Dedifferentiated amniotic fluid mesenchymal stem cell (primary cell): ENCODE measurements around the gene HPS5.

Experiments
- DNase-seq: peaks from one replicate; pipeline ENCODE4 v3.0.0-alpha.2; 2016; ENCODE audit errors: extremely low spot score

The HPS5 gene

DNA sequence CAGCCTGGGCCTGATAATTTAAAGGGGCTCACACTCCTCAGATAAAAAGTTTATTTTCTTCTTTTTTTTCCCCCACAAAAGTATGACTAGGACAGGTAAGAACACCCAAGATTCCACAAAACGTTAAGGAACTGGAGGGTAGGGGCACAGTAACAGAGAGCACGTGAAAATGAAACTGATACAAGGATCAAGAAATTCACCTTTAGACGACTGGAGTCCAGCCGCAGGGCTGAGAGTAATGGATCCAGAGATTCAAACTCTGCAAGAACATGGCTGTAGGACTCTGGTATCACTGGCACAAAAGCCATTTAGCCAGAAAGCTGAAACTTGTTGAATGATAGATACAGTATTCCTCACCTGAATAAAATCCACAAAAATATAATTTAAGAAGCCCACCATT, 4.4 kb downstream of the HPS5 start:
- no peak for DNase-seq

DNA sequence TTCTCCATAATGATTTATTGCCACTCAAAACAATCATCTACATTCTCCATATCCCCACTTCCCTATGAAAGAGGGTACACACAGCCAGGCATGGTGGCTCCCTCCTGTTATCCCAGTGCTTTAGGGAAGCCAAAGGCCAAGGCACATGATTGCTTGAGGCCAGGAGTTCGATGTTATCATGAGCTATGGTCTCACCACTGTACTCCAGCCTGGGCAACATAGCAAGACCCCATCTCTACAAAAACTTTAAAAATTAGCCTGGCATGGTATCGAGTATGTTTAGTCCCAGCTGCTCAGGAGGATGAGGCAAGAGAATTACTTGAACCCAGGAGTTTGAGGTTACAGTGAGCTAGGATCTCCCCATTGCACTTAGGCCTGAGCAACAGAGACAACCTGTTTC, 6.0 kb downstream of the HPS5 start:
- no peak for DNase-seq

DNA sequence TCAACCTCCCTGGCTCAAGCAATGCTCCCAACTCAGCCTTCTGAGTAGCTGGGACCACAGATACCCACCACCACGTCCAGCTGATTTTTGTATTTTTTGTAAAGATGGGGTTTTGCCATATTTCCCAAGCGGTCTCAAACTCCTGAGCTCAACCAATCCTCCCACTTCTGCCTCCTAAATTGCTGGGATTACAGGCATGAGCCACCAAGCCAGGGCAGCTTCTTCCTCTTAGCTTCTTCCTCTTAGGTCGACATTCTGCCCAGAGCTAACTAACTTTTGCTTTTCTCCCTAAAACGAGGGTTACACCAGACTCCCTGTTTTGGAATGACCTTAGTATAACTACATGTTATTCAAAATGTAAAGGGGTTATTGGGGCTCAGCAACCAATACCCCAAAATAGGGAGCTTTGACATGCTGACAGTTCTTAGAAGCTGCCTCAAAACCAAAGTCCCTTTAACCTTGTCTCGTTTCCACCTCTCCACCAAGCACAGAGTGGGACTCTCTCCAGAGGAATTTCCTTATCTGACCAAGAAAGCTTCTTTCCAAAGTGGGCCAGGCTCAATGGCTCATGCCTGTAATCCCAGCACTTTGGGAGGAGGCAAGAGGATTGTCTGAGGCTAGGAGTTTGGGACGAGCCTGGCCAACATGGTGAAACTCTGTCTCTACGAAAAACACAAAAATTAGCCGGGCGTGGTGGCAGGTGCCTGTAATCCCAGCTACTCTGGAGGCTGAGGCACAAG, 7.0 kb downstream of the HPS5 start:
- no peak for DNase-seq

DNA sequence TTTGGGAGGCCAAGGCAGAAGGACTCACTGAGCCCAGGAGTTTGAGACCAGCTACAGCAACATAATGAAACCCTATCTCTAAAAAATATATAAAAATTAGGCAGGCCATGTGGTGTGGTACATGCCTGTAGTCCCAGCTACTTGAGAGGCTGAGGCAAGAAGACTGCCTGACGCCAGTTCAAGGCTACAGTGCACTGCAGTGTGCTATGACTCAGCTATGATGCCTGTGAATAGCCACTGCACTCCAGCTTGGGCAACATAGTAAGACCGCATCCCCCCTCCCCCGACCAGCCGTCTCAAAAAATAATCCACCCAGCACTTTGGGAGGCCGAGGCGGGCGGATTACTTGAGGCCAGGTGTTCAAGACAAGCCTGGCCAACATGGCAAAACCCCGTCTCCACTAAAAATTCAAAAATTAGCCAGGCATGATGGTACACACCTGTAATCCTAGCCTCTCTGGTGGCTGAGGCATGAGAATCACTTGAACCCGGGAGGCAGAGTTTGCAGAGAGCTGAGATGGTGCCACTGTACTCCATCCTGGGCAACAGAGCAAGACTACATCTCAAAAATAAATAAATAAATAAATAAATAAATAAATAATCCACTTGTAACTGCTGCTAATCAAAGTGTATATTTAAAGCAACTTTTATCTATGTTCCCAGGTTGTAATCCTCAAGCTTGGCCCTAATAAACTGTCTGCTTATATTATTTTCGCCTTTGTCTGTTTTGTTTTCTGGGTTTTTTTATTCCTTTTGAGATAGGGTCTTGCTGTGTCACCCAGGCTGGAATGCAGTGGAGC, 7.8 kb downstream of the HPS5 start:
- no peak for DNase-seq

DNA sequence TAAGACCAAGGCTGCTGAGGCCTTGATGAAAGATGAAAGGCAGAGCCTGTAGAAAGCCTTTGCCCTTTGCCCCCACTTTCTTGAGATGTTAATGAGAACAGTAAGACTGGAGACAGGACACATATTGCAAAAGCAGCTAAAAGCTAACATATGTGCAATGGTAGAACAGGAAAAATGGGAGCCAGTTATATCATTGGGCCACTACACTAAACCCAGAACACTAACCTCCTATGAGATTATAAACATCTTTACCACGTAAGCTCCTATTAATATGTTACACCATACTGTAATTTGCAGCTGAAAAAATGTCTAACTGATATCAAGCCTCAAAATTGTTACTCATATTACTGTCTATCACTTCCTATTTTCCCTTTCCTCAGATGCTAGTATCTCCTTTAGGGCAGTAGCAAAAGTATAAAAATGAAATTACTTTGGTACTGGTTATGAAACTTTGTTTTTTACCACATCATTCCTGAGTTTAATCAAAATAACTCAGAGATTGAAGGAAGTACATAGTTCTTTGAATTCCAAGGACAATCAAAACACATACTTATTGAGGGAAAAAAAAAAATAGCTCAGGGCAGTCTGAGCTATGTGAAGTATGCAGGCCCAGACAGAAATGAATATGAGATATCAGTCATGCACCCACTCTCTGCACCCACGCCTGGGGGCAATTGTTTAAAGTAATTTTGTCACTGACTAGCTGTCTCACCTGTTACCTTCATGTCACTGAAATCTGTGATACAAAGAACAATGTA, 9.1 kb downstream of the HPS5 start:
- DNase-seq: peak; percentile 81

DNA sequence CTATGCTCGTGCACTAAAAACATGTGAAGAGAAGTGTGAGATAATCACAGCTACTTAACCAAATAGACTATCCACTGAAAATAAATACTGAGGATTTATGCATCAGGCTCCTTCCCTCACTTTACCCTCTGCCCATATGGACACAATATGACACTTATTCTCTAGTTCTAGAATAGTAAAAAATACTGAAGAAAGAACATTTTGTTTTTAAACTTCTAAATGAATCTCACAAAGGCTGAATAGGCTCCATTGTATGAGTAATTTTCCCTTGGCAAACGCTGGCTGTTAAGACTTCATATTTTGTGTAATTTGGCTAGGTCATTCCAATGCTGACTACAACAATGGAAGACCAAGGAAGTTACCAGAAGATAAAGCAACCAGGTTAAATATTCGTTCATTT, 9.9 kb downstream of the HPS5 start:
- DNase-seq: no peak

DNA sequence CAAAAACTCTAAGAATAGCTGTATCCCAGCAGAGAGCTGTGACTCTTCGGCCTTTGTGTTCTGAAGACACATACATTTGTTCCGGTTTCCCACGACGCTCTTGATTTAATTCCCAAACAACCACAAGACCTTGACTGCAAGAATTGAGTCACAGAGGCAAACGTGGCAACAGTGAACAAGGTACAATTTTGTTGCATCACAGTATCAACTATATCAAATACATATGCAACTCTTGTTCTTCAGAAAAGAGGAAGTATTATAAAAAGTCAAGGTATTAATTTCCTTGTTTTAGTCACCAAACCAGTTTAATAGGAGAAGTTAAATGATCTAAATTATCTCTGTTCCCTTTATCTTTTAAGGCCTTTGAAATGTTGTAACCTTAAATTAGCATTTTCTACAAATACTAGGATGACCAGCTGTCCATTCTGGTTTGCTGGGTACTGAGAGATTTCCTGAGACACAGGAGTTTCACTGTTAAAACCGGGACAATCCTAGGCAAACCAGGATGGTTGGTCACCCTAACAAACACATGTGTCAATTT, 11.1 kb downstream of the HPS5 start:
- no peak for DNase-seq

DNA sequence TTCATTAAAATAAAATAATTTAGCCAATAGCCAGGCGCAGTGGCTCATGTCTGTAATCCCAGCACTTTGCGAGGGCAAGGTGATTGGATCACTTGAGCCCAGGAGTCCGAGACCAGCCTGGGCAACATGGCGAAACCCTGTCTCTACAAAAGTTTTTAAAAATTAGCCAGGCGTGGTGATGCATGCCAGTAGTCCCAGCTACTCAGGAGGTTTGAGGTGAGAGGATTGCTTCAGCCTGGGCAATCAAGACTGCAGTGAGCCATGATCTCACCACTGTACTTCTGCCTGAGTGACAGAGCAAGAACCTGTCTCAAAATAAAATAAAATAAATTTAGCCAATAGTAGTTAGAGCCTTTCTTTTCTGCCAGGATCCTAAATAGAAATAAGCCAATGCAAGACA, 12.2 kb downstream of the HPS5 start:
- DNase-seq: no peak

DNA sequence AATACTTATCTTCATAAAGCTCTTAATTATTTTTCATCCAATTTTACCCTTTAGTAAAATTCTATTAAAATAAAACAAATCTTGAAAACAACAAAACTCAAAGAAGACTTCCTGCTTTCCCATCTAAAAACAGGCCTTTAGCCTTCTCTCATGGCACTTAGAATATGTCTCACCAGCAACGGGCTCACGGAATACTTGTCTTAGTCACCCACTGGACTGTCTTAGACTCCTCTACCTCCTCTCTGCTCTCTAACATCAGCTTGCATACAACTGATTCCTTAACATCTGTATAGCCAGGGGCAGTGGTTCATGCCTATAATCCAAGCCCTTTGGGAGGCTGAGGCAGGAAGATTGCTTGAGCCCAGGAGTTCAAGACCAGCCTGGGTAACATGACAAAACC, 13.7 kb downstream of the HPS5 start:
- DNase-seq: no peak

DNA sequence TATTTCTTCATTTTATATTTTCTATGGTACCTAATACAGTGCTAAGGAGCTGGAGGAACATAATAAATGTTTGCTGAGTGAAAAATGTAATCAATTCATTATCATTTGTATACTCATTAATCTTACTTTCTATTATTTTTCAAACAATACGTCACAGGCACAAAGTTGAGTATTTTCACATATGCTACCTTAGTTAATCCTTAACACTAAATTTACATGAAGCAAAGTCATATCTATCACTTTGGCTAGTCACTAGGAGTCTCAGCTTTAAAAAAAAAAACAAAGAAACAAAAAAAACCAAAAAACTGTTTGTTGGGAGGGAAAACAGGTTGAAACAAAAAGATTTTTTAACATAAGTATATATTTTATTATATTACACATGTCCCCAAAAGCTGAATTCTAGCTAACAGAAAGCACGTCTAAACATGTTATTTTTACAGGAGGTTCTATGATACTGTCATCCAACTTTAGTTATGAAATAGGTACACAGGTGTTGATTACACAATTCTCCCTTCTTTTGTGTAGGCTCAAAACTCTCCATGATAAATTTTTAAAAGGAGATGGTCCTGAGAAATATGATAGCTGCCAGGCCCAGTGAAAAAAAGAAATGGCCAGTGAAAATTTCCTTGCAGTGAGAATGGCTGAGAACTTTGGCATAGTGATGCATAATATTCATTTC, 14.3 kb downstream of the HPS5 start:
- no peak for DNase-seq

DNA sequence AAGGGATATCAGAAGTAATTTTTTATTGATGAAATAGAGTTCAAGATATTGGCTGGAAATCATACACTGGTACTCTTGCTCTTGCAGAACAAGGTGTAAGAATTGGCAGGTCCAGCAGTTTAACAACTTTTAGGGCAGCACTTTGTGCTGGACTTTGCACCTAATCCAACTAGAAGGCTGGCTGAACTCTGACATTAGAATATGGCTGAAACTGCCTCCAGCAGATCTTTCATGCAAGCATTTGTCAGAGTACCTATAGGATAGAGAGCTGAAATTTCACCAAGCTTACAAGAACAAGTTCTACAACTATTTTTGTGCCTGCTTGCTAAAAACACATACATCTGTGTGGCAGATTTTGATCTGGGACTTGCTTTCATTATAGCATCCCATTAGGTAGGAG, 17.2 kb downstream of the HPS5 start:
- DNase-seq: no peak

DNA sequence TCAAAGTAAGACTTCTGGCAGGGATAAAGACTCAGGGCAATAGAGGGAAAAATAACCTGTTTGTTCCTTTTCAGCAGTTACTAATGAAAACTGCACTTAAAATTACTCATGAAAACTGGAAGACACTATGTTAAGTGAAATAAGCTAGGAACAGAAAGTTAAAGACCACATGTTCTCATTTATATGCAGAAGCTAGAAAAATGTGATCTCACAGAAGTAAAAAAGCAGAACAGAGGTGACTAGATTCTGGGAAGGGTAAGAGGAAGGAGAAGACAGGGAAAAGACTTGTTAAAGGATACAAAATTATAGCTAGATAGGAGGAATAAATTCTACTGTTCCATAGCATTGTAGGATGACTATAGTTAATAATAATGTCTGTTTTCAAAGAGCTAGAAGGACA, 22.2 kb downstream of the HPS5 start:
- DNase-seq: no peak

DNA sequence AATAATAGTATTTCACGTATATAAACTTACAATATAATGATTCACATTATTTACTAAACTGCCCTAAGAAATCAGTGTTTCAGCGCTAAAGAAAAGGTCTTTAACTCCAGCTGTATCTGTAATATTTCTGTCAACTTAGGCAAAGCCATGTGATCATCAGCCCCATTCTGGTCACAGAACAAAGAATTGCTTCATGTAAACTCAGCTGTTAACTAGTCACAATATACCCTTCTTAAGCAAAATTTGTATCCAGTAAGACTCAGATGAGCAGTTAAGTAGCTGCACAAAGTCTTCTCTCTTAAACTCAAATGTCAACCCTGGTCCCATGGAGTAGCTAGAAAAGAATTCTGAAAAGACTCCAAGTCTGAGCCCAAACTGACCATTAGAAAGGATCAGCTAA, 26.6 kb downstream of the HPS5 start:
- no peak for DNase-seq

DNA sequence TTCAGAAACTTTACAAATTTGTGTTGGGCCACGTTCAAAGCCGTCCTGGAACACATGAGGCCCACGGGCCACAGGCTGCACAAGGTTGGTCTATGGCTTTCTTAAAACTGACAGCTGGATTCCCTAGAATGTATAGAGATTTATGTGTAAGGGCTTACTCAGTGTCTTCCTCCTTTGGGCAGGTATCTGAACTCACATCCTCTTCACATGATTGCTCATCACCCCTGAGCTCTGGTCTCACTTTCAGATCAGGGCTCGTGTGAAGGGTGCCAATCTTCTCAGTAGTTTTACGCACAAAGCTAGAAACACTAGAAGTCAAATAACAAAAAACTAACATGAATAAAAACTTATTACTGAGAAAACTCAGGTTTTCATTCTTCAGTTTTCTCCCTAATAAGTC, 27.1 kb downstream of the HPS5 start:
- no peak for DNase-seq

DNA sequence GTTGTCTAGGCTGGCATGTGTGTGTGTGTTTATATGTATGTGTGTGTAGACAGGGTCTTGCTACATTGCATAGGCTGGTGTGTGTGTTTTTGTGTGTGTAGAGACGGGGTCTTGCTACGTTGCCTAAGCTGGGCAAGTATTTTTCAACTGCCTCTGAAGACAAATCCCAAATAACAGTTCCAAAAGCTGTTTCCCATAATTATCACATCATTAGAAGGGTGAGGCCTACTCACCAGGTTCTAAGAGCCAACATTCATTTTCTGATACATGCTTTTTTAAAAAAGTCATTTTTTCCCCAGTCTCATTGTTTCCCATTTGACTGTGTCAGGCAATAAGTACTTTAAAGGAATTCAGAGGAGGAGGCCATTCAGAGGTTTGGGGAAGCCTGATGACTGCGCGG, 33.0 kb downstream of the HPS5 start:
- no peak for DNase-seq

DNA sequence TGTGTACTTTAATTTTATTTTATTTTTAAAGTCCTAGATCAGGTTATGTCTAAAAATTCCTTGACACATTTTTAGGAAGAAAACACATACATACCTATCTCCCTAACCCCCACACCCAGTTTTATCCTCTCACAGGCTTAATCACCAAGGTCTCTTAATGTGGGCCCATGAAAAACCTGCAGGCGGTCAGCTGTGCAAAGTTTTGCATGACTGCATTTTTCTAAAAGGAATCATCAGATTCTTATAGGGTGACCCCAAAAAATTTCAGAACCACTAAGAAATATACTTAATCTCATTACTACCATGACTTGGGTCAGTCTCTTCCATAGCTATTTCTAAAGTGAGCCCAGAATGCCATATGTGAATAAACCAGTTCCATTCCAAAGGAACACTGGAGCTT, 36.1 kb downstream of the HPS5 start:
- DNase-seq: no peak

DNA sequence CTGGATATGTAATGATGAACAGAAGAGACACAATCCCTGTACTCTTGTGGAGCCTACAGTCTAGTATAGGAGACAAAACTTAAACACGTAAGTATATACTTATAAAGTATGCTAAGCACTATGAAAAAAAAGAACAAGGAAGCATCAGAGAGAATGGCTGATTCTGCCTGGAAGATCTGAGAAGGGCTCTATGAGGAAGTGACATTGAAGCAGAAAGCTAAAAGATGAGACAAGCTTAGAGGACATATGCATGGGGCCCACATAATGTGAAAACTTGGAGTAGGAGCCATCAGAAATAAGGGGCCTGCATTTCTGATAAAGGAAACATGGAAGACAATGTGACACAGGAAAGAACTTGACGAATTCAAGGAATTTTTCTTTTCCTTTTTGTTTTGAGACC, 39.3 kb downstream of the HPS5 start:
- no peak for DNase-seq

DNA sequence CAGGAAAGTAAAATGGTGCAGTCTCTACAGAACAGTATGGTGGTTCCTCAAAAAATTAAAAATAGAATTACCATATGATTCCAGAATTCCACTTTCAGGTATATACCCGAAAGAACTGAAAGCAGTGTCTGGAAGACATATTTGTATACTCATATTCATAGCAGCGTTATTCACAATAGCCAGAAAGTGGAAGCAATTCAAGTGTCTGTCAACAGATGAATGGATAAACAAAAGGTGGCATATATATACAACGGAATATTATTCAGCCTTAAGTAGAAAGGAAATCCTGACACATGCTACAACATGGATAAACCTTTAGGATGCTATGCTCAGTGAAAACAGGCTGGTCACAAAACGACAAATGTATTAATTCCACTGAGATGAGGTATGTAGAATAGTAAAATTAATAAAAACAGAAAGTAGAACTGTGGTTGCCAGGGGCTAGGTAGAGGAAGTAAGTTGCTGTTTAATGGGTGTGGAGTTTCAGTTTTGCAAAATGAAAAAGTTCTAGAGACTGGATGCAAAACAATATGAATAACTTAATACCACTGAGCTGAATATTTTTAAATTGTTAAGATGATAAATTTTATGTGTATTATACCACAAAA, 41.4 kb downstream of the HPS5 start:
- DNase-seq: no peak

DNA sequence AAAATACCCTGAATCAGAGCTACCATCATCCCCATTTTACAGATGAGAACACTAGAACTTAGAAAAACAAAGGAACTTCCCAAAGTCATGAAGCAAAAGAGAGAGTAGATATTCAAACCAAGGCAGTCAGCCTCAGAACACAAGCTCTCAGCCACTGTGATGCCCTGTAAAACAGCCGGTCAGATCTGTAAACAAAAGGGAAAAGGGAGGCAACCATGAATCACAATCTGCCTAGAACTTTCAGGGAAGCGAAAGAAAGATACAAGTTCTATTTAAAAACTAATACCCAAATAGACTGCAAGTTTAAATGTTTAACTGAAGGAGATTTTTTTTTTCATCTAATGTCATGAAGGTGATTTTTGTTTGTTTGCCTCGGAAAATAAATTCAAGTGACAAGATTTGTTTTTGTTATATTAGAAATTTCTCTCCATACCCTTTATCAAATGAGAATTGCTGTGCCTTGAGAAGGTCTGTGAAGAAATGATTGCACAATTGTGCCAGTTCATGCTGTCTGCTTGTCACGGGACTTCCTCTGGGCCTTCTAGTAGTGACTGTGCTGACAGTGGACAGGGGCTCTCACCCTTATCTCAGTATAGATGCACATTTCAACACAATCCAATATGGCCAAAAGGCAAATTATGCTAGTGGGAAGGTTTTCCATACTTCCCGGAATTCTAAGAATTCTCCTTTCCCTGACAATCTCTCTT, 44.2 kb downstream of the HPS5 start:
- no peak for DNase-seq

DNA sequence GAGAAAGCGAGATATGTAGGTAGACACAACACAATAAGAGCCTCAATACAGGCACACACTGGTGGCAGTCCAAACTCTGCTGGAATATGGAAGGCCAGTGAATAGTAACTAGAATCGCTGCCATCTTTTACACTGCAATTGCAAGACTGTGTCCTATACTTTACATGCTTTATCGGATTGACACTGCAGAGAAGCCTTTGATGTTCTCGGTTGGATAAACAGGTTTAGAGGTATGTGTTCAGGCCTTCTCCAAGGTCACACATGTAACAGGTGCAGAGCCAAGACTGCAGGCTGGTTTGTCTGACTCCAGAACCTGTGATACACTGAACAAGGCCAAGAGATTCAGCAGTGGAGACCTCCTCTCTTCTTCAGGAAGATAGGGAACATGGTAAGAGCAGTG, 50.7 kb downstream of the HPS5 start:
- DNase-seq: no peak

DNA sequence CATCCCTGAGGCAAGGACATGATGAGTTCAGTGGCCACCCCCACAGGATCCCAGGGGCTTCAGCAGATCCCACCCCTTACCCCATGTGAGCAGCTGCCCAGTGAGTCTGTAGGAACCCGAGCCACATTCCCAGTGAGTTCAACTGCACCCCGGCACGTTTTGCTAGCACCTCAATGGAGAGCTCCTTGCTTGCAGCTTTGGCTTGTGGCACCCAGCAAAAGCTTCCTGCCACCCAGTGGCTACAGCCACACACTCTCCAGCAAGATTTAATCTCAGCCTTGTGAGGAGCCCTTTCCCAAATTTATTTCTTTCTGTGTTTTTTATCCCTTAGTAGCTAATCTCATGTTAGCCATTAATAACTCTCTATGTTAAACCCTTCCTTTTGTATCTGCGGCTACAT, 51.8 kb downstream of the HPS5 start:
- no peak for DNase-seq
